HepG2 (cell line): Measurements from ENCODE around the gene ATG16L2. TPM values are rescaled to one million over a fixed set of nuclear protein-coding genes. Genes with fewer than 3 reads are reported as not detected.

ENCODE experiments used
- ATF1 ChIP-seq: IDR thresholded peaks from 2 replicates; pipeline ENCODE4 v1.6.1; 2016; ENCODE audit warnings: mild to moderate bottlenecking, control low read depth
- EEA1 ChIP-seq: sonication (generic); formaldehyde crosslinking; IDR thresholded peaks from 2 replicates; pipeline ENCODE4 v1.5.1; 2020; ENCODE audit warnings: mild to moderate bottlenecking, missing genetic modification reagents, borderline replicate concordance
- ERF ChIP-seq: IDR thresholded peaks from 2 replicates; pipeline ENCODE4 v1.6.1; 2018; ENCODE audit warnings: missing biosample characterization, missing genetic modification reagents
- FOXM1 ChIP-seq: sonication (generic); formaldehyde crosslinking; IDR thresholded peaks from 2 replicates; pipeline ENCODE4 v1.5.0; 2020; ENCODE audit warnings: missing genetic modification reagents
- GATAD1 ChIP-seq: IDR thresholded peaks from 2 replicates; pipeline ENCODE4 v1.6.1; 2016; ENCODE audit warnings: missing genetic modification reagents, missing compliant biosample characterization
- HIVEP1 ChIP-seq: sonication (generic); formaldehyde crosslinking; IDR thresholded peaks from 2 replicates; pipeline ENCODE4 v1.4.0; 2020; ENCODE audit warnings: mild to moderate bottlenecking, missing genetic modification reagents
- ZBTB20 ChIP-seq: sonication (generic); formaldehyde crosslinking; IDR thresholded peaks from 2 replicates; pipeline ENCODE4 v1.8.1; 2023; ENCODE audit warnings: missing genetic modification reagents, low read depth, mild to moderate bottlenecking, borderline replicate concordance
- ZFP90 ChIP-seq: sonication (generic); formaldehyde crosslinking; IDR thresholded peaks from 2 replicates; pipeline ENCODE4 v1.8.0; 2022; ENCODE audit warnings: missing genetic modification reagents, mild to moderate bottlenecking, inconsistent platforms, borderline replicate concordance
- ZFX ChIP-seq: sonication (generic); formaldehyde crosslinking; IDR thresholded peaks from 2 replicates; pipeline ENCODE4 v1.4.0; 2020; ENCODE audit warnings: mild to moderate bottlenecking, low read depth, missing genetic modification reagents, moderate library complexity
- ZNF143 ChIP-seq: sonication (generic); formaldehyde crosslinking; IDR thresholded peaks from 2 replicates; pipeline ENCODE4 v1.4.0; 2020; ENCODE audit warnings: missing genetic modification reagents
- ZNF501 ChIP-seq: sonication (generic); formaldehyde crosslinking; IDR thresholded peaks from 2 replicates; pipeline ENCODE4 v1.5.1; 2020; ENCODE audit warnings: mild to moderate bottlenecking, moderate library complexity, missing genetic modification reagents
- ZNF672 ChIP-seq: sonication (generic); formaldehyde crosslinking; IDR thresholded peaks from 2 replicates; pipeline ENCODE4 v1.8.1; 2022; ENCODE audit warnings: missing genetic modification reagents
- polyA plus RNA-seq, 8 experiments: library from polyadenylated mRNA; depleted of rRNA in 3 of 8; stranded (reverse) in 7 of 8; unstranded in 1 of 8; fragments of >200 nt; fragmentation: Illumina TruSeq in 4 of 8; extraction: Trizol in 4 of 8; gene quantifications; 2 replicates each; pipeline versions ENCODE4 v1.2.1 to v1.2.3, GENCODE V29; 2011 to 2016; ENCODE audit warnings: low read depth in 4 of 8, missing spikeins in 1 of 8, mixed read lengths in 1 of 8; ENCODE audit not compliant: insufficient read depth in 1 of 8
- total RNA-seq, 5 experiments: library from RNA; depleted of rRNA; stranded (reverse); fragments of >200 nt; fragmentation: Illumina TruSeq; extraction: Trizol; gene quantifications; 2 replicates each; pipeline ENCODE4 v1.2.3, GENCODE V29; 2016; ENCODE audit warnings: low read depth in 1 of 5
- TF ChIP-seq, protein P1 (sequence below): sonication (generic); formaldehyde crosslinking; IDR thresholded peaks from 2 replicates; pipeline ENCODE4 v1.4.0; 2020; ENCODE audit warnings: low read depth, mild to moderate bottlenecking, missing genetic modification reagents
- TF ChIP-seq, protein P2 (sequence below): sonication (generic); formaldehyde crosslinking; IDR thresholded peaks from 2 replicates; pipeline ENCODE4 v1.4.0; 2020; ENCODE audit warnings: missing genetic modification reagents, borderline replicate concordance
- TF ChIP-seq, protein P3 (sequence below): IDR thresholded peaks from 2 replicates; pipeline ENCODE4 v1.6.1; 2016
- TF ChIP-seq, protein P4 (sequence below): sonication (generic); formaldehyde crosslinking; IDR thresholded peaks from 2 replicates; pipeline ENCODE4 v1.4.0; 2020; ENCODE audit warnings: missing genetic modification reagents
- TF ChIP-seq, protein P5 (sequence below): IDR thresholded peaks from 2 replicates; pipeline ENCODE4 v1.6.1; 2018; ENCODE audit warnings: missing genetic modification reagents

The ATG16L2 gene
- total and polyA plus RNA-seq, 2 of the 13 experiments (the other 11 are each of a cell fraction or from before 2014, with no cell fraction given): 6.2 to 14.8 TPM

DNA sequence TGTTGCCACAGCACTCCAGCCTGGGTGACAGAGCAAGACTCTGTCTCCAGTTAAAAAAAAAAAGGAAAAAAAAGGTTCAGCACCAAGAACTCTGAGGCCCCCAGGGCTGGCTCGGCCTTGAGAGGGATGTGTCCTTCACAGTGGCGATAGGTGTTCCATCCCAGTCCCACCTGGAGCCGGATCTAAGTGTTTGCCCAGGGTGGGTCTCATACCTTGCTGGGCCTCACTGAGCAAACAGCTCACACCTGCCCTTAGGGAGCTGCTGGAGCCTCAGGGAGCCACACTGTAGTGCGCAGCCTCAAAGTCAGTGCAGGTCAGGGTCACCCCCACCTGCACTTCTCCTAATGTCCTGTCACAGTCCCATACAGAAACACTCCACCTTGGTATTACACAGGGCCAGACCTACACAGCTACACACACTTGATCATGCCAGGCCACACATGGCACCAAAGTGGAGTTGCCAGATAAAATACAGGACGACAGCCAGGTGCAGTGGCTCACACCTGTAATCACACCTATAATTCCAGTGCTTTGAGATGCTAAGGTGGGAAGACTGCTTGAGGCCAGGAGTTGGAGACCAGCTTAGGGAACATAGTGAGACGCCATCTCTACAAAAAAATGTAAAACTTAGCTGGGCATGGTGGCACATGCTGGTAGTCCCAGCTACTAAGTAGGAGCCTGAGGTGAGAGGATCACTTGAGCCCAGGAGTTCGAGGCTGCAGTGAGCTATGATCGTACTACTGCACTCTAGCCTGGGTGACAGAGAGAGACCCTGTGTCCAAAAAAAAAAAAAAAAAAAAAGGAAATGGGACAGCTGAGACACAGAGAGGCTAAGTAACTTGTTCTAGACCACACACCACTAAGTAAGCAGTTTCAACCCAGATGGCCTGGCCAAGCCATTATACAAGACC lies 27.7 kb upstream of the ATG16L2 start (continued):
- TF ChIP-seq, protein P1, sequence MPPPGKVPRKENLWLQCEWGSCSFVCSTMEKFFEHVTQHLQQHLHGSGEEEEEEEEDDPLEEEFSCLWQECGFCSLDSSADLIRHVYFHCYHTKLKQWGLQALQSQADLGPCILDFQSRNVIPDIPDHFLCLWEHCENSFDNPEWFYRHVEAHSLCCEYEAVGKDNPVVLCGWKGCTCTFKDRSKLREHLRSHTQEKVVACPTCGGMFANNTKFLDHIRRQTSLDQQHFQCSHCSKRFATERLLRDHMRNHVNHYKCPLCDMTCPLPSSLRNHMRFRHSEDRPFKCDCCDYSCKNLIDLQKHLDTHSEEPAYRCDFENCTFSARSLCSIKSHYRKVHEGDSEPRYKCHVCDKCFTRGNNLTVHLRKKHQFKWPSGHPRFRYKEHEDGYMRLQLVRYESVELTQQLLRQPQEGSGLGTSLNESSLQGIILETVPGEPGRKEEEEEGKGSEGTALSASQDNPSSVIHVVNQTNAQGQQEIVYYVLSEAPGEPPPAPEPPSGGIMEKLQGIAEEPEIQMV (CRISPR knock-in tag): no peak
- 0 out of 2 replicates have a peak, but pooled peaks have one; percentile 21 for TF ChIP-seq ERF (CRISPR knock-in tag)
- TF ChIP-seq, protein P2, sequence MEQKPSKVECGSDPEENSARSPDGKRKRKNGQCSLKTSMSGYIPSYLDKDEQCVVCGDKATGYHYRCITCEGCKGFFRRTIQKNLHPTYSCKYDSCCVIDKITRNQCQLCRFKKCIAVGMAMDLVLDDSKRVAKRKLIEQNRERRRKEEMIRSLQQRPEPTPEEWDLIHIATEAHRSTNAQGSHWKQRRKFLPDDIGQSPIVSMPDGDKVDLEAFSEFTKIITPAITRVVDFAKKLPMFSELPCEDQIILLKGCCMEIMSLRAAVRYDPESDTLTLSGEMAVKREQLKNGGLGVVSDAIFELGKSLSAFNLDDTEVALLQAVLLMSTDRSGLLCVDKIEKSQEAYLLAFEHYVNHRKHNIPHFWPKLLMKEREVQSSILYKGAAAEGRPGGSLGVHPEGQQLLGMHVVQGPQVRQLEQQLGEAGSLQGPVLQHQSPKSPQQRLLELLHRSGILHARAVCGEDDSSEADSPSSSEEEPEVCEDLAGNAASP (CRISPR knock-in tag): peak; percentile 88
- no peak for TF ChIP-seq GATAD1
- no peak for TF ChIP-seq HIVEP1 (CRISPR knock-in tag)
- TF ChIP-seq ZNF672 (CRISPR knock-in tag): no peak
- peak; percentile 49; the same call in 1 of the 2 replicates for TF ChIP-seq ZFX (CRISPR knock-in tag)
- TF ChIP-seq, protein P3, sequence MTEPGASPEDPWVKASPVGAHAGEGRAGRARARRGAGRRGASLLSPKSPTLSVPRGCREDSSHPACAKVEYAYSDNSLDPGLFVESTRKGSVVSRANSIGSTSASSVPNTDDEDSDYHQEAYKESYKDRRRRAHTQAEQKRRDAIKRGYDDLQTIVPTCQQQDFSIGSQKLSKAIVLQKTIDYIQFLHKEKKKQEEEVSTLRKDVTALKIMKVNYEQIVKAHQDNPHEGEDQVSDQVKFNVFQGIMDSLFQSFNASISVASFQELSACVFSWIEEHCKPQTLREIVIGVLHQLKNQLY: no peak
- no peak for TF ChIP-seq FOXM1 (CRISPR knock-in tag)
- TF ChIP-seq, protein P4, sequence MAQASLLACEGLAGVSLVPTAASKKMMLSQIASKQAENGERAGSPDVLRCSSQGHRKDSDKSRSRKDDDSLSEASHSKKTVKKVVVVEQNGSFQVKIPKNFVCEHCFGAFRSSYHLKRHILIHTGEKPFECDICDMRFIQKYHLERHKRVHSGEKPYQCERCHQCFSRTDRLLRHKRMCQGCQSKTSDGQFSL (CRISPR knock-in tag): no peak
- no peak for TF ChIP-seq ATF1 (CRISPR knock-in tag)
- TF ChIP-seq ZNF143 (CRISPR knock-in tag): no peak; the same call in 1 of the 2 replicates
- TF ChIP-seq, protein P5, sequence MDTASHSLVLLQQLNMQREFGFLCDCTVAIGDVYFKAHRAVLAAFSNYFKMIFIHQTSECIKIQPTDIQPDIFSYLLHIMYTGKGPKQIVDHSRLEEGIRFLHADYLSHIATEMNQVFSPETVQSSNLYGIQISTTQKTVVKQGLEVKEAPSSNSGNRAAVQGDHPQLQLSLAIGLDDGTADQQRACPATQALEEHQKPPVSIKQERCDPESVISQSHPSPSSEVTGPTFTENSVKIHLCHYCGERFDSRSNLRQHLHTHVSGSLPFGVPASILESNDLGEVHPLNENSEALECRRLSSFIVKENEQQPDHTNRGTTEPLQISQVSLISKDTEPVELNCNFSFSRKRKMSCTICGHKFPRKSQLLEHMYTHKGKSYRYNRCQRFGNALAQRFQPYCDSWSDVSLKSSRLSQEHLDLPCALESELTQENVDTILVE (CRISPR knock-in tag): no peak
- TF ChIP-seq ZBTB20 (CRISPR knock-in tag): no peak
- TF ChIP-seq ZNF501 (CRISPR knock-in tag): peak; percentile 51; the same call in 1 of the 2 replicates
- TF ChIP-seq EEA1 (CRISPR knock-in tag): 0 out of 2 replicates have a peak, but pooled peaks have one; percentile 40
- TF ChIP-seq ZFP90 (CRISPR knock-in tag): no peak
